ENCODE results near the gene PCLO.

Gene PCLO

DNA sequence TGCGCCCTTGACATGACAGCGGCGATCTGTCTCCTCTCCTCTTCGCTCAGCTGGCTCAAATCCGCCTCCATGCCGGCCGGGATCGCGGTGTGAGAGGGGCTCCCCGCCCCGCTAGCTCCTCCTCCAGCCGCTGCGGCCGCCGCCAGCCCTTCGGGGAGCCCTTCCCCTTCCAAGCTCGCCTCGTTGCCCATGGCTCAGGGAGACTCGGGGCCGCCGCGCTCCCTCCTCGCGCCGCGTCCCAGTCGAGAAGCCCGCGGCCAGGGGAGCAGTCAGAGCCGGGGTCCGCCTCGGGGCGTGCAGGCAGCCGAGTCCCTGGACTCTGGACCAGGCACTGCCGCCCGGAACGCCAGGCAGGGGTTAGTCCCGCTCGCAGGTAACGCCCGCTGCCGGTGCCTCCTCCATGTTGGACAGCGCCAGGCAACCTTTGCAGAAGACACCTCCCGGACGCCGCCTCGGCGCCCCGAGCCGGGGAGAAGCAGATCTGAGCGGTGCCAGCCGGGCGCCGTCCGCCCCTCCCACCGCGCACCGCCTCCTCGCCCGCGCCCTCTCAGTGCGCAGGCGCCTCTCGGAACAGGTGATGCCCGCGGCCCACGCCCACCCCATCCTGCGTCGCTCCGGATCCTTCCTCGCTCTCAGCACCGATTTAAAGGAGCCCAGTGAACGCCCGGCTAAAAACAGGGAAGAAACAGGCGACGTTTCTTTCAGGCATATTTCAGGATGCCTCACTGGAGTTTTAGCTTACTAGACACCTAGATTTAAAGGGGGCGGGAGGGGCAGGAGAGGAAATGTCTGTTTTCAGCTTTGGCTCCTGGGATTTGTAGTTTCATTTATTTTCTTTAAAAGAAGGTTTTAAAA lies at the start of gene PCLO:
Gene PCLO (minus strand): TSS at position 483 of the 855 bp plus-strand sequence. CDS start 292 bp downstream, at position 191.
- DNase-seq: peak; percentile 35

GRCh38 chr7:83211685-83212084 lies 49.0 kb upstream of the PCLO start:
- no peak for DNase-seq

GRCh38 chr7:83210479-83210878 lies 47.8 kb upstream of the PCLO start:
- DNase-seq: no peak

GRCh38 chr7:83204715-83205114 lies 42.0 kb upstream of the PCLO start:
- no peak for DNase-seq

DNA sequence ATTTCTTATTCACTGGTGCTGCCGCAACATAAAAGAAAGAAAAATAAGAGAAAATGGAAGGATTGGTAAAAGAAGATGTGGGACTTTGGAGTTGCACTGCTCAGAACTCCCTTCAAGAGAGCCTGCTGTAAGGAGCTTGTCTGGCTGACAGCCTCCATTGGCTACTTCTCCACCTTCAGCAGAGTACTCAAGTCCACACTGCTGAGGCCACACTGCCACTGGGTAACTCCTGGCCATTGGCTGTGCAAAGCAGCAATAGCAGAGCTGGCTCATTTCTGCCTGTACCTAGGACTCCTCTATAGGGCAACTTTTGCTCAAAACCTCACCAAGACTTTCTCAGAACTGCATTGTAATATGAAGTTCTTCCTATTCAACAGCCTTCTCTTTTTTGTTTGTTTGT lies 38.7 kb upstream of the PCLO start:
- no peak for DNase-seq

DNA sequence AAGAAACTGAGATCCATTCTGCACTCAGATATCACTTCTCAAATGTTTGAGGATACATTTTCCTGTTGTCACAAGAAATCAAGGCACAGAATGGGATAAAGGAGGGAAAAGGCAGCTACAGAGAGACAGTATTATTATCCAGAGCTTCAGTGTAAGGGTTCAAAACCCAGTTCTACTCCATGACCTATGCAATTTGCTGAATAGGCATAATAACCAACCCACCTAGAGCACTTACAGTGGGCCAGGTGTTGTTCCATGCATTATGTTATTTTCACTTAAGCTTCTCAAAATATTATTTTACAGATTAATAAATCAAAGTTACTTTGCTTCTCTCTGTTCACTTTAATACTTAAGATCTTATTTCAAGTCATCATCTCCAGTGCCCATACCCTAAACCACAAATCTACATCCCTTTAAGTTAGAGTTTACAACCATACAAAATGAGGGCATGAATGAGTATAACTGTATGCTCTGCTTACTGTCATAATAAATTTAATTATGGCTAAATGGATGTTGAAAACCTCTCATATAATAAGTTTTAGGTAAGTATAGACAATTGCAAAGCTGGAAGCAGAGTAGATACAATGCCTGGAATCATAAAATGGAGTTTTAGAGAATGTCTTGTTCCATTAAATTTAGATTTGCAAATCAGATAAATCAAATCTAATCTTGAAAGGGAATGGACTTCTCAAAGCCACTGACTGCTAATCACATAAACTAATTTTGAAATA lies 28.1 kb upstream of the PCLO start:
- DNase-seq: no peak

- DNase-seq: no peak
These were observed 16.1 kb upstream of the PCLO start for GRCh38 chr7:83178796-83179195.

- no peak for DNase-seq
These were observed 15.4 kb upstream of the PCLO start for GRCh38 chr7:83178066-83178465.

DNA sequence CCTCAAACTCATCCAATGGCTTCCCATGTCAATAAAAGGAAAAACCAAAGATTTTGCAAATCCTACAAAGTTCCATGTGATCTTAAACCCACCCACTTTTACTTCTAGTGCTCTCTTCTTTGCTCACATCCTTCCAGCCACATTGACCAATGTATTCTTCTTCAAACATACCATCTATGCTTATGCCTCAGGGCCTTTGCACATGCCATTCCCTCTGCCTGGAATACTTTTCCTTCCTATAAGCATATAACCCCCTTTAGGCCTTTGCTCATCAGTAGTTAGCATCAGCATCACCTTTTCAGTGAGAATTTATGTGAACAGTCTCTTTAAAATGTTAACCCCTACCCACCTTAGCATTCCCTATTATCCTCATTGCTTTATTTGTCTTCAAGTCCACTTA lies 11.0 kb upstream of the PCLO start:
- no peak for DNase-seq

DNA sequence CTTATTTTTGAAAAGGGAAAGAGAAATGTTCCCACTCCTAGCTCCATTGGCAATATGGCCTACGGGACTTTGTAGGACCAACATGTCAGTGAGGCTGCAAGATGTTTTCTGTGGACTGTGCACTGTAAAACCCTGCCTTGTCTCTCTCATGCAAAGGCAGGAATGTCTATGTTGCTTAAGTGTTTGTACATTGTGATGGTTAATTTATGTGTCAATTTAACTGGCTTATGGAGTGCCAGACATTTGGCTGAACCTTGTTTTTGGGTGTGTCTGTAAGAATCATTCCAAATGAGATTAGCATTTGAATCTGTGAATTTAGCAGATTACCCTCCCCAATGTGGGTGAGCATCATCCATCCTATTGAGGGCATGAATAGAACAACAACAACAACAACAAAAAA lies 4.1 kb upstream of the PCLO start:
- DNase-seq: no peak

DNA sequence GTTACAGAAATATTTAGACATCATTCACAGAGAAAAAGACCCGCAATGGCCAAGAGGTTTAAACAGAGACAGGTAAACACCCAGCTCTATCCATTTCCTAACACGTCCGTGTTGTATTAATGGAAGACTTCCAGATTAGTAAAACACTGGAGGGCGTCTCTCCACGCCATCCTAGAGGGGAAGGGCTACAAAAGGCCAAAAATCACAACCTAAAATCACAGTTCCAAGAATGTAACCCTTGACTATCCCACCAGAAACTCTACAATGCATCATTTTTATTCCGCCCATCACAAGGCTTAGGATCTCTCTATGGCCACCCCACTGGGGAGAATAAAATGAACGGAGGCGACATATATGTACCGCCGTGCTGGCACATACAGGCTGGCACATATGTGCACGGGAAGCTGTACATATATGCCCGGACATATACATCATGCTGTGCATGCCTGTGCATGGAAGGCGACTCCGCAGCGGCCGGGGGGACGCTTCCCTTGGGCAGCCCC lies 734 bp downstream of the PCLO start:
- no peak for DNase-seq

DNA sequence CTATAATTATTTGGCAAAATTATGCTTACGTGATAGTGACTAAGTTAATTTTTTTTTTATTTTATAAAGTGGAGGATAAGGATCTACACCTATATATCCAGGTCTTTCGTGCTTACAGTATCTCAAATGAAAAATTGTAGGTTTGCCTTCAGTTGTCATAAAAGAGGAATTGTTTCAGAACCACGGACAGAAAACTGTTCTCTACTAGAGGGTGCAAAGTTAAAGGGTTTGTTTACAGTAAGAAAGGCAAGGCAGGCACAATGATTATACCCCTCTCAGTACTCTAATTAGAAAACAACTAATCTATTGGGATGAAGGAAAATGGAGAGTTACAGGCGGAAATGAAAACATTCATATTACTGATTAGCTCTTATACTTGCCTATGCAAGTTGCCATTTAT lies 1.5 kb downstream of the PCLO start:
- no peak for DNase-seq

GRCh38 chr7:83159731-83160130 lies 3.0 kb downstream of the PCLO start:
- no peak for DNase-seq

GRCh38 chr7:83156006-83156405 lies 6.7 kb downstream of the PCLO start:
- DNase-seq: no peak

DNA sequence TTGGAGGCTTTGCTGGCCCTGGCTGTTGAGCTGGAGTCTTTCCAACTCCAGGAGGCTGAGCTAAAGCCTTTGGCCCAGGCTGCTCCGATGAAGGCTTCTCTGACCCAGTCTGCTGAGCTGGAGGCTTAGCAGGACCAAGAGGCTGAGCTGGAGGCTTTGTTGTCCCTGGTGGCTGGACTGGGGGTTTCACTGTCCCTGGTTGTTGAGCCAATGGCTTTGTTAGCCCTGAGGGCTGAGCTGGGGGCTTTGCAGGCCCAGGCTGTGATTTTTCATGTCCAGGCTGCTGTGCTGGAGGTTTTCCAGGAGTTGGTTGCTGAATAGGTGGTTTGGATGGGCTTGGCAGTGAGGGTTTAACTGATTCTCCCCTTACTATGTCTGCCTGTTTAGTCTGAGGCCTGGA lies 7.3 kb downstream of the PCLO start:
- no peak for DNase-seq

GRCh38 chr7:83153419-83153818 lies 9.3 kb downstream of the PCLO start:
- no peak for DNase-seq

- no peak for DNase-seq
These were observed 12.4 kb downstream of the PCLO start for GRCh38 chr7:83150310-83150709.

GRCh38 chr7:83149466-83149865 lies 13.2 kb downstream of the PCLO start:
- no peak for DNase-seq

- DNase-seq: no peak
These were observed 13.9 kb downstream of the PCLO start for GRCh38 chr7:83148776-83149175.

GRCh38 chr7:83143107-83143506 lies 19.6 kb downstream of the PCLO start:
- DNase-seq: no peak

DNA sequence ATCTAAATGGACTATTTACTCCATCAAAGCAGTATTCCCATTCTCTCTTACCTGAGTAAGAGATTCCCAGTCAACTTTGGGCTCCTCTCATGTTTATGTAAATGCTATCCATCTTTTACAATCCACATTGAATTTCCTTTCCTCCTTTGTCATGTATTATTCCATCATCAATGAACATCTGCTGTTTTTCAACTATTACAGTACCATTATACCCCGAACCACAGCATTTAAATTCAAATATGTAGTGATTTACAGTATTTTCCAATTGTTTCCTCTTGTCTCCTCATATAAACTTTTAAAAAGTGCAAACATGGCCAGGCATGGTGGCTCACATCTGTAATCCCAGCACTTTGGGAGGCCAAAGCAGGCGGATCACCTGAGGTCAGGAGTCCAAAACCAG lies 20.3 kb downstream of the PCLO start:
- no peak for DNase-seq

GRCh38 chr7:83141927-83142326 lies 20.8 kb downstream of the PCLO start:
- no peak for DNase-seq

DNA sequence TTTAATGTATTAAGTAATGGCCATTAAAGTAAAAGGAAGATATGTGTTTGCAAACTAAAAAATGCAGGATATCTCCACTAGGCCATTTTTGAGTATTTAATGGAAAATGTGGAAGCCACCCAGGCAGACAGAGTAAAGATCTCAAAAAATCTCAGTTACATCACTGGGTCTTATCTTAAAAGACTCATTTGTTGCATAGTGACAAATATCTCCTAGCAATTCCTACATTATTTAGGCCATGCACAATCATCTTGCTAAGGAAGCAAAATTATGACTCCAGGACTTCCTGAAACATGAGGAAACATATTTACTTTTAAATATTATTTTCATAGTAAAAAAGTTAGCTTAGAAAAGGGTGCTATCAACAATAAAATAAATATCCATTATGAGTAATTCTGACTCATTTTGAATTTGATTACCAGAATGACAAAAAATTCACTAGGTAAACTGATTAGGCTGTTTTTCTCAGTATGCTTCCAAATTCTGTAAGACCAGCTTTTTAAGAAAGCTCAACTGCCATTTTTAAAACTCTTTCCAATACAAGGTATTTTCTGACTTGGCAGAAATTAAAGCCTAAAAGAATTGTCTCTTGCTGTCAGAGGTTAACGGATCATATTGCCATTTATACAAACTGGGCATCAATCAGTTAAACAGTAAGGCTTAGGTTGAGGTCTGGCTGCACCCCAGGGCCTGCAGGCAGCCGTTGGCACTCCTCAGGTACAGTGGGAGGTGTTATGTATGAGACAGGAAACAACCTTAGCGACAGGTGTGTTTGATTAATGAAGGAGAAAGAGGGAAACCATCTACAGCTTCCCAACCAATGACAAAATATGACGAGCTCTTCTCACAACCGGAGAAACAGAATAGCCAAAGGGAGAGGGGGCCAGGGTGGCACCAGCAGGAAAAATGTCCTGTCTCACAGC lies 31.8 kb downstream of the PCLO start:
- no peak for DNase-seq
